Suprapubic skin (tissue), 4 donors: ENCODE results near the gene BLCAP. TPM values are rescaled to one million over a fixed set of nuclear protein-coding genes. Genes with fewer than 3 reads are reported as not detected.
A peak's percentile ranks its signal among the peaks of the same experiment; 100 is the strongest.
"Not testable (repeated sequence)": the region's sequence is repeated elsewhere in the genome, so short reads cannot be mapped to it uniquely, and the experiment has no call there.

Experiments used
- DNase-seq, 2 donors: peaks; one replicate each; pipeline ENCODE4 v3.0.0-alpha.2; 2019; ENCODE audit warnings: low spot score in 2 of 2
- H3K27ac ChIP-seq: fragments of 200-600 bp; sonication (generic); one replicate; pipeline ENCODE4 v1.5.1; 2019
- H3K27me3 ChIP-seq: fragments of 200-600 bp; sonication (generic); one replicate; pipeline ENCODE4 v1.5.1; 2019
- H3K36me3 ChIP-seq: fragments of 200-600 bp; sonication (generic); one replicate; pipeline ENCODE4 v1.5.1; 2019
- H3K4me1 ChIP-seq: fragments of 200-600 bp; sonication (generic); one replicate; pipeline ENCODE4 v1.5.1; 2019
- H3K4me3 ChIP-seq: fragments of 200-600 bp; sonication (generic); one replicate; pipeline ENCODE4 v1.5.1; 2019; ENCODE audit warnings: mild to moderate bottlenecking
- H3K9me3 ChIP-seq: fragments of 200-600 bp; sonication (generic); one replicate; pipeline ENCODE4 v1.5.1; 2019
- EP300 ChIP-seq: sonication (generic); formaldehyde crosslinking; IDR thresholded peaks from one replicate; pipeline ENCODE4 v1.6.1; 2017; ENCODE audit warnings: antibody characterized with exemption
- POLR2A ChIP-seq, 2 donors: fragments of 450-650 bp; IDR thresholded peaks; one replicate each; pipeline ENCODE4 v1.6.1; 2017; ENCODE audit warnings: antibody characterized with exemption in 2 of 2, mild to moderate bottlenecking in 2 of 2, moderate library complexity in 2 of 2
- POLR2AphosphoS5 ChIP-seq, 3 donors: sonication (generic); formaldehyde crosslinking; IDR thresholded peaks; one replicate each; pipeline ENCODE4 v1.6.1; 2017; ENCODE audit warnings: antibody characterized with exemption in 3 of 3
- WGBS: methylation state at CpG from one replicate; pipeline ENCODE4 v1.1.5; 2018; 5-methylcytosine and 5-hydroxymethylcytosine counted together
- total RNA-seq, 4 donors: library from RNA; depleted of rRNA; stranded (reverse); fragments of >200 nt; gene quantifications; one replicate each; pipeline ENCODE4 v1.1.0, GENCODE V29; 2016
- TF ChIP-seq, protein P1 (sequence below), 2 donors: fragments of 200-600 bp in 1 of 2; fragments of 450-650 bp in 1 of 2; sonication (generic) in 1 of 2; IDR thresholded peaks; one replicate each; pipeline ENCODE4 v1.5.1; 2016 to 2019; ENCODE audit warnings: antibody characterized with exemption in 2 of 2, mild to moderate bottlenecking in 1 of 2, moderate library complexity in 1 of 2

BLCAP gene
- 100 to 1,000 TPM; 126 to 198 (median 136) TPM for total RNA-seq

- peak within 1 kb of the TSS; percentile 100 for H3K27ac ChIP-seq
- DNase-seq = peak; percentile 95 to 98
- no peaks in the 10 kb centered on the region for H3K36me3 ChIP-seq
- under 1% methylated on average over 44 of the region's 62 CpGs for WGBS
- no peaks in the 10 kb centered on the region for H3K27me3 ChIP-seq
- peaks cover 52% of the 10 kb centered on the region for H3K4me1 ChIP-seq
- H3K4me3 ChIP-seq = peak within 1 kb of the TSS; percentile 87
- H3K9me3 ChIP-seq = no peaks in the 10 kb centered on the region
- TF ChIP-seq, protein P1, sequence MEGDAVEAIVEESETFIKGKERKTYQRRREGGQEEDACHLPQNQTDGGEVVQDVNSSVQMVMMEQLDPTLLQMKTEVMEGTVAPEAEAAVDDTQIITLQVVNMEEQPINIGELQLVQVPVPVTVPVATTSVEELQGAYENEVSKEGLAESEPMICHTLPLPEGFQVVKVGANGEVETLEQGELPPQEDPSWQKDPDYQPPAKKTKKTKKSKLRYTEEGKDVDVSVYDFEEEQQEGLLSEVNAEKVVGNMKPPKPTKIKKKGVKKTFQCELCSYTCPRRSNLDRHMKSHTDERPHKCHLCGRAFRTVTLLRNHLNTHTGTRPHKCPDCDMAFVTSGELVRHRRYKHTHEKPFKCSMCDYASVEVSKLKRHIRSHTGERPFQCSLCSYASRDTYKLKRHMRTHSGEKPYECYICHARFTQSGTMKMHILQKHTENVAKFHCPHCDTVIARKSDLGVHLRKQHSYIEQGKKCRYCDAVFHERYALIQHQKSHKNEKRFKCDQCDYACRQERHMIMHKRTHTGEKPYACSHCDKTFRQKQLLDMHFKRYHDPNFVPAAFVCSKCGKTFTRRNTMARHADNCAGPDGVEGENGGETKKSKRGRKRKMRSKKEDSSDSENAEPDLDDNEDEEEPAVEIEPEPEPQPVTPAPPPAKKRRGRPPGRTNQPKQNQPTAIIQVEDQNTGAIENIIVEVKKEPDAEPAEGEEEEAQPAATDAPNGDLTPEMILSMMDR (IDR thresholded peaks at IDR 0.05) = no peak
- peak; percentile 33 to 81 for TF ChIP-seq POLR2A (IDR thresholded peaks at IDR 0.05)
- TF ChIP-seq POLR2AphosphoS5 (IDR thresholded peaks at IDR 0.05) = peak; percentile 61 to 83 (median 79)
Measured at GRCh38 chr20:37527638-37528445, at the start of gene BLCAP. TSS of gene BLCAP (minus strand) at chr20:37527876. CDS start at chr20:37519174, 8,702 bp downstream.

- WGBS = 76% methylated on average over 4 of the region's 4 CpGs
- peaks cover 40% of the 10 kb centered on the region for H3K27me3 ChIP-seq
- not testable (repeated sequence) for DNase-seq, H3K27ac ChIP-seq, H3K9me3 ChIP-seq, H3K4me3 ChIP-seq, H3K4me1 ChIP-seq, H3K36me3 ChIP-seq
Measured at GRCh38 chr20:37577436-37577835, 49.8 kb upstream of the BLCAP start.

DNA sequence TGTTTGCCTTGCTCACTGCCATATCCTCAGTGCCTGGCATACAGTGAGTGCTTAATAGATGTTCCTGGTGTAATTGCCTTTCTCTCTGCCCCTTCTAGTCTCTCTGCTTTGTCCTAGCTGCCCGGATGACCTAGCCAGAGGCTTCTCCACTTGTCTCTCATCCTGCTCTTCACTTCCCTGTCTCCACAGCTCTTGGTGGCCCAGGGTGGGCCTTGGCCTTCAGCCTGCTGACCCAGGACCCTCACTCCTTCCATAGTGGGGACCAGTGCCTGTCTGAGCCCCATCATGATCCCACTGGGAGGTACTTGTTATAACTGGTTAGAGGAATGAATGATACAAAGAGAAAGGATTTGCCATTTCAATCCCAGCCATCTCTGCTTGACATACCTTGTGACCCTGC, 49.2 kb upstream of the BLCAP start:
- Histone ChIP-seq H3K9me3 (no peaks in the 10 kb centered on the region), H3K4me1 (no peaks in the 10 kb centered on the region), H3K27me3 (peaks cover 39% of the 10 kb centered on the region), H3K27ac (no peak overlapping the region), H3K4me3 (no peak overlapping the region), H3K36me3 (no peaks in the 10 kb centered on the region)
- no peak for DNase-seq
- WGBS = 68% methylated on average over 1 of the region's 1 CpG
- TF ChIP-seq POLR2A (IDR thresholded peaks at IDR 0.05) (no peak), EP300 (no peak)

DNA sequence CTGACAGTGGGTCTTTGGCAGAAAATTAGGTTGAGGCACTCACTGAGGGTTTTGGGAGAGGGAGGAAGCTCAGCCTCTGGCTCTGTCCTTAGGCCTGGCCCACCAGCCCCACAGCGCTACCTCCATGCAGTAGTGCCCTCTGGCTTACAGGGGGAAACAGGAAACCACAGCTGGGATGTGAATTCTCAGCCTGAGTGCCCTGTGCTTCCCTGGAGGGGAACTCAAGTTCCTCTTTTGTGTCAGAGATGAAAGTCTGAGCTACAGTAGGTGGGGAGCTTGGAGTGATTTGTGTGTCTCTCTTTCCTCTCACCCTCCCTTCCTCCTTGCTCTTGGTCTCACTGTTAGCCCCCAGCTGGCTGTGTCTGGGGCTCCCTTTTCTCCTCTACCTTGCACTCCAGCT, 48.2 kb upstream of the BLCAP start:
- H3K36me3 ChIP-seq = no peaks in the 10 kb centered on the region
- no peaks in the 10 kb centered on the region for H3K9me3 ChIP-seq
- DNase-seq = peak in 1 of 2 donors; percentile 26
- 17% methylated on average over 1 of the region's 1 CpG for WGBS
- H3K27ac ChIP-seq = no peak overlapping the region
- TF ChIP-seq POLR2AphosphoS5 (IDR thresholded peaks at IDR 0.05) (no peak), EP300 (no peak), POLR2A (IDR thresholded peaks at IDR 0.05) (no peak)
- TF ChIP-seq, protein P1 (IDR thresholded peaks at IDR 0.05) = no peak
- H3K4me1 ChIP-seq = no peaks in the 10 kb centered on the region
- H3K27me3 ChIP-seq = peaks cover 38% of the 10 kb centered on the region
- no peak overlapping the region for H3K4me3 ChIP-seq

GRCh38 chr20:37574199-37574890, 46.7 kb upstream of the BLCAP start:
- H3K36me3 ChIP-seq = no peaks in the 10 kb centered on the region
- no peaks in the 10 kb centered on the region for H3K9me3 ChIP-seq
- no peaks in the 10 kb centered on the region for H3K4me1 ChIP-seq
- H3K27me3 ChIP-seq = peaks cover 39% of the 10 kb centered on the region
- no peak overlapping the region for H3K4me3 ChIP-seq
- TF ChIP-seq POLR2A (IDR thresholded peaks at IDR 0.05) (no peak), POLR2AphosphoS5 (IDR thresholded peaks at IDR 0.05) (no peak), EP300 (no peak)
- TF ChIP-seq, protein P1 (IDR thresholded peaks at IDR 0.05) = no peak
- DNase-seq = peak in 1 of 2 donors; percentile 71
- 90% methylated on average over 2 of the region's 5 CpGs for WGBS
- H3K27ac ChIP-seq = no peak overlapping the region

- peak in 1 of 2 donors; percentile 21 for DNase-seq
- H3K36me3 ChIP-seq = no peaks in the 10 kb centered on the region
- H3K4me1 ChIP-seq = no peaks in the 10 kb centered on the region
- no peak overlapping the region for H3K4me3 ChIP-seq
- no peaks in the 10 kb centered on the region for H3K9me3 ChIP-seq
- 74% methylated on average over 6 of the region's 9 CpGs for WGBS
- TF ChIP-seq, protein P1 (IDR thresholded peaks at IDR 0.05) = no peak
- TF ChIP-seq EP300 (no peak), POLR2AphosphoS5 (IDR thresholded peaks at IDR 0.05) (no peak), POLR2A (IDR thresholded peaks at IDR 0.05) (no peak)
- peaks cover 44% of the 10 kb centered on the region for H3K27me3 ChIP-seq
- no peak overlapping the region for H3K27ac ChIP-seq
Measured at GRCh38 chr20:37573626-37574198, 46.0 kb upstream of the BLCAP start.
